Astrocyte (in vitro differentiated cells and primary cell): ENCODE measurements around the gene VKORC1L1. TPM values are rescaled to one million over a fixed set of nuclear protein-coding genes. Genes with fewer than 3 reads are reported as not detected.
"Not testable (repeated sequence)": the region's sequence is repeated elsewhere in the genome, so short reads cannot be mapped to it uniquely, and the experiment has no call there.

Experiments
- DNase-seq: peaks from one replicate; pipeline ENCODE4 v3.0.0-alpha.2; 2010; ENCODE audit warnings: low read depth
- FAIRE-seq: peaks from 2 replicates; lab custom pipeline; 2011; peaks lifted over from hg19 to GRCh38; lab: Jason Lieb, UNC
- H2AFZ ChIP-seq: 2 replicates; pipeline ENCODE4 v1.6.0; 2012; ENCODE audit warnings: low read depth, low read length, inconsistent platforms
- H3K27ac ChIP-seq: 2 replicates; pipeline ENCODE4 v1.5.1; 2011; ENCODE audit warnings: low read depth, low read length, inconsistent platforms
- H3K27me3 ChIP-seq: 2 replicates; pipeline ENCODE4 v1.6.0; 2011; ENCODE audit warnings: low read length, inconsistent platforms; ENCODE audit not compliant: insufficient read depth
- H3K36me3 ChIP-seq: 2 replicates; pipeline ENCODE4 v1.5.1; 2011; ENCODE audit warnings: low read length, inconsistent platforms; ENCODE audit not compliant: insufficient read depth
- H3K4me1 ChIP-seq: 2 replicates; pipeline ENCODE4 v1.5.1; 2011; ENCODE audit warnings: low read length, inconsistent platforms; ENCODE audit not compliant: insufficient read depth
- H3K4me2 ChIP-seq: 2 replicates; pipeline ENCODE4 v1.6.0; 2012; ENCODE audit warnings: low read length, inconsistent platforms
- H3K4me3 ChIP-seq: 2 replicates; pipeline ENCODE4 v1.5.1; 2011; ENCODE audit warnings: low read depth, mild to moderate bottlenecking, low read length, inconsistent platforms; ENCODE audit not compliant: insufficient read depth
- H3K79me2 ChIP-seq: 2 replicates; pipeline ENCODE4 v1.6.0; 2012; ENCODE audit warnings: mild to moderate bottlenecking, low read length, inconsistent platforms; ENCODE audit not compliant: insufficient read depth
- H3K9ac ChIP-seq: 2 replicates; pipeline ENCODE4 v1.6.0; 2012; ENCODE audit warnings: mild to moderate bottlenecking, low read length, inconsistent platforms
- H3K9me3 ChIP-seq: 2 replicates; pipeline ENCODE4 v1.5.1; 2012; ENCODE audit warnings: low read depth, mild to moderate bottlenecking, low read length, inconsistent platforms; ENCODE audit not compliant: insufficient read depth
- H4K20me1 ChIP-seq: 2 replicates; pipeline ENCODE4 v1.6.0; 2012; ENCODE audit warnings: low read length, inconsistent platforms; ENCODE audit not compliant: insufficient read depth
- H3K27ac Mint-ChIP-seq: one replicate; pipeline ENCODE4 v1.8.0; 2021; ENCODE audit warnings: mild to moderate bottlenecking, mixed read lengths; ENCODE audit not compliant: unreplicated experiment
- H3K27me3 Mint-ChIP-seq: one replicate; pipeline ENCODE4 v1.8.0; 2021; ENCODE audit warnings: low read depth, mixed read lengths; ENCODE audit not compliant: unreplicated experiment
- H3K36me3 Mint-ChIP-seq: one replicate; pipeline ENCODE4 v1.8.0; 2021; ENCODE audit warnings: low read depth, mixed read lengths; ENCODE audit not compliant: unreplicated experiment
- H3K4me1 Mint-ChIP-seq: one replicate; pipeline ENCODE4 v1.8.0; 2021; ENCODE audit warnings: low read depth, mixed read lengths; ENCODE audit not compliant: unreplicated experiment
- H3K4me3 Mint-ChIP-seq: one replicate; pipeline ENCODE4 v1.8.0; 2021; ENCODE audit warnings: mild to moderate bottlenecking, moderate library complexity, mixed read lengths; ENCODE audit not compliant: unreplicated experiment
- H3K9me3 Mint-ChIP-seq: one replicate; pipeline ENCODE4 v1.8.0; 2021; ENCODE audit warnings: mild to moderate bottlenecking, mixed read lengths; ENCODE audit not compliant: unreplicated experiment
- EZH2 ChIP-seq: IDR thresholded peaks from 2 replicates; pipeline ENCODE4 v1.6.1; 2012; ENCODE audit warnings: mild to moderate bottlenecking, low read length, inconsistent platforms; ENCODE audit not compliant: insufficient read depth
- total RNA-seq: library from RNA; stranded (reverse); gene quantifications from 2 replicates; pipeline ENCODE4 v1.2.1, GENCODE V29; 2021
- TF ChIP-seq, protein P1 (sequence below): IDR thresholded peaks from 2 replicates; pipeline ENCODE4 v1.5.1; 2011; ENCODE audit warnings: low read depth, mild to moderate bottlenecking, inconsistent platforms, low read length, moderate library complexity; ENCODE audit not compliant: insufficient read depth

The VKORC1L1 gene
- total RNA-seq, 1 donor from 2014 or later: 32.3 TPM

DNA sequence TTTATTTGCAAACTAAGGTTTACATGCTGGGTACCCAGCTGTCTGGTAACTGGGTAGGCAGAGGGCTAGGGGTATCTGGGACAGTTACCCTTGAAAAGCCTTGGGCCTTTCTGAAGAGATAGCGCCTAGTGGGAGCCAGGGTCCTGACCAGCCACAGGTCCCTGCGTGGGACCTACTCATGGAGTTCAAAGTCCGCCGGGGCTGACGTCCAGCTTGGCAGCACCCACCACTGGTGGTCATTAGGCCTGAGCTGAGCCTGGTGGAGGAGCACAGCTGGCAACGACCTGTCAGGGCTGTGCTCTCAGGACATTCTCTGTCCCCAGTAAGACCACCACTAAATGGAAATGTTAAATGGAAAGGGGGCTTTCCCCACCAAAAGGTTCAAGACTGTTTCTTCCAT, 89.2 kb downstream of the VKORC1L1 start:
- no peaks in the 10 kb centered on the region for H3K27me3 Mint-ChIP-seq
- no peaks in the 10 kb centered on the region for H4K20me1 ChIP-seq
- no peak overlapping the region for H3K4me3 ChIP-seq
- FAIRE-seq: no peak
- H3K9me3 Mint-ChIP-seq: no peaks in the 10 kb centered on the region
- TF ChIP-seq EZH2: no peak
- TF ChIP-seq, protein P1, sequence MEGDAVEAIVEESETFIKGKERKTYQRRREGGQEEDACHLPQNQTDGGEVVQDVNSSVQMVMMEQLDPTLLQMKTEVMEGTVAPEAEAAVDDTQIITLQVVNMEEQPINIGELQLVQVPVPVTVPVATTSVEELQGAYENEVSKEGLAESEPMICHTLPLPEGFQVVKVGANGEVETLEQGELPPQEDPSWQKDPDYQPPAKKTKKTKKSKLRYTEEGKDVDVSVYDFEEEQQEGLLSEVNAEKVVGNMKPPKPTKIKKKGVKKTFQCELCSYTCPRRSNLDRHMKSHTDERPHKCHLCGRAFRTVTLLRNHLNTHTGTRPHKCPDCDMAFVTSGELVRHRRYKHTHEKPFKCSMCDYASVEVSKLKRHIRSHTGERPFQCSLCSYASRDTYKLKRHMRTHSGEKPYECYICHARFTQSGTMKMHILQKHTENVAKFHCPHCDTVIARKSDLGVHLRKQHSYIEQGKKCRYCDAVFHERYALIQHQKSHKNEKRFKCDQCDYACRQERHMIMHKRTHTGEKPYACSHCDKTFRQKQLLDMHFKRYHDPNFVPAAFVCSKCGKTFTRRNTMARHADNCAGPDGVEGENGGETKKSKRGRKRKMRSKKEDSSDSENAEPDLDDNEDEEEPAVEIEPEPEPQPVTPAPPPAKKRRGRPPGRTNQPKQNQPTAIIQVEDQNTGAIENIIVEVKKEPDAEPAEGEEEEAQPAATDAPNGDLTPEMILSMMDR: no peak
- peaks cover 16% of the 10 kb centered on the region for H3K36me3 Mint-ChIP-seq
- H3K27ac ChIP-seq: no peak overlapping the region
- no peaks in the 10 kb centered on the region for H3K27me3 ChIP-seq
- peaks cover 34% of the 10 kb centered on the region for H3K36me3 ChIP-seq
- H3K9ac ChIP-seq: no peak overlapping the region
- no peak overlapping the region for H3K4me3 Mint-ChIP-seq
- H3K79me2 ChIP-seq: no peaks in the 10 kb centered on the region
- no peak overlapping the region for H3K27ac Mint-ChIP-seq
- H3K4me2 ChIP-seq: no peak overlapping the region
- no peaks in the 10 kb centered on the region for H3K4me1 Mint-ChIP-seq
- no peak overlapping the region for H2AFZ ChIP-seq
- no peaks in the 10 kb centered on the region for H3K4me1 ChIP-seq
- no peaks in the 10 kb centered on the region for H3K9me3 ChIP-seq
- no peak for DNase-seq

- peaks cover 24% of the 10 kb centered on the region for H3K36me3 Mint-ChIP-seq
- H3K4me3 ChIP-seq, H3K9me3 ChIP-seq, H3K27me3 ChIP-seq, H3K79me2 ChIP-seq, H3K27me3 Mint-ChIP-seq, H3K4me1 ChIP-seq, H3K9me3 Mint-ChIP-seq, H3K4me1 Mint-ChIP-seq, H3K4me2 ChIP-seq, H3K27ac Mint-ChIP-seq, FAIRE-seq, H2AFZ ChIP-seq, H3K4me3 Mint-ChIP-seq, H3K9ac ChIP-seq, DNase-seq, H4K20me1 ChIP-seq, H3K27ac ChIP-seq: not testable (repeated sequence)
- H3K36me3 ChIP-seq: peaks cover 34% of the 10 kb centered on the region
Measured at GRCh38 chr7:65964671-65965070, 91.8 kb downstream of the VKORC1L1 start.

DNA sequence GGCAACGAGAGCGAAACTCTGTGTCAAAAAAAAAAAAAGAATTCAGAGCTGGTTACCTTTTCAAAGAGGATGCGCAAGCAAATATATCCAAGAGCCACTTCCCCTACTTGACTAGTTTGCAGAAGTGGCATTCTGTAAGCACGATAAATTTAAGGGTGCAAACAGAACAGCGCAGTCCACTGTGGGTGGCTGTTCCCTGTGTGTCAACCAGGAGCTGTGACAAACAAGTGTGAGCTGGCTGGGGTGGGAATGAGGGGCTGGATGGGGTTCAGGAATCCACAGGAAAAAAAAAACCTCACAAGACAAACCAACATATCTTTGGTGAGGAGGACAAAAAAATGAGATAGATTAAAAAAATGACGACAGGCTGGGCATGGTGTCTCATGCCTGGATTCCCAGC, 93.3 kb downstream of the VKORC1L1 start:
- TF ChIP-seq, protein P1: no peak
- no peak for TF ChIP-seq EZH2
- Histone ChIP-seq H3K9me3 (no peaks in the 10 kb centered on the region), H3K36me3 (peaks cover 27% of the 10 kb centered on the region), H3K27ac (no peak overlapping the region), H2AFZ (no peak overlapping the region), H3K4me2 (no peak overlapping the region), H3K4me1 (no peaks in the 10 kb centered on the region), H4K20me1 (no peaks in the 10 kb centered on the region), H3K27me3 (no peaks in the 10 kb centered on the region), H3K9ac (no peak overlapping the region), H3K4me3 (no peak overlapping the region), H3K79me2 (no peaks in the 10 kb centered on the region)
- DNase-seq (no peak), FAIRE-seq (no peak)
- Mint-ChIP-seq H3K27ac (no peak overlapping the region), H3K36me3 (peaks cover 28% of the 10 kb centered on the region), H3K9me3 (no peaks in the 10 kb centered on the region), H3K4me1 (no peaks in the 10 kb centered on the region), H3K4me3 (no peak overlapping the region), H3K27me3 (no peaks in the 10 kb centered on the region)
